ENCODE data around the gene ABCA7. TPM values are rescaled to one million over a fixed set of nuclear protein-coding genes. Genes with fewer than 3 reads are reported as not detected.

ABCA7 gene
- total RNA-seq, 3 donors from 2014 or later = 8.0 to 31.8 (median 26.5) TPM

DNA sequence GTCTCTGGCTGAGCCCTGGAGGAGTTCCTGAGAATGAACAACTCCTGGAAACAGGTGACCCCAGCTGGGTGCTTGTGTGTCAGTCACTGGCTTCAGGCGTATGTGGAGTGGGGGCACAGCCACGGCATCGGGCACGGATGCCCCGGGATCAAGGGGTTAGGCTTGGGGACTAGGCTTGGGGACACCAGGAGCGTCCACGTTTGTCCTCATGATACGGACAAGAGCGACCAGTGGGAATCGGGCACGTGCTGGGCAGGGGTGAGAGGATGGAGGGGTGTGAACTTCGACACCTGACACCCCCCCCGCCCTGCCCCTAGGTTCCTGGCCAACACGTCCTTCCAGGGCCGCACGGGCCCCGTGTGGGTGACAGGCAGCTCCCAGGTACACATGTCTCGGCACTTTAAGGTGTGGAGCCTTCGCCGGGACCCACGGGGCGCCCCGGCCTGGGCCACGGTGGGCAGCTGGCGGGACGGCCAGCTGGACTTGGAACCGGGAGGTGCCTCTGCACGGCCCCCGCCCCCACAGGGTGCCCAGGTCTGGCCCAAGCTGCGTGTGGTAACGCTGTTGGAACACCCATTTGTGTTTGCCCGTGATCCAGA is 35.6 kb upstream of the ABCA7 start:
- DNase-seq (ENCODE audit: low spot score in 2 of 2) = no peak
- intact Hi-C loops (cut with DNase I; ENCODE audit: low total_unique reads) = no loop called here
- H3K9me3 ChIP-seq = no peaks in the 10 kb centered on the region
- H3K36me3 ChIP-seq = no peaks in the 10 kb centered on the region
- no peak overlapping the region for H3K27ac ChIP-seq
- H3K4me1 ChIP-seq = no peaks in the 10 kb centered on the region
- TF ChIP-seq, protein P1, sequence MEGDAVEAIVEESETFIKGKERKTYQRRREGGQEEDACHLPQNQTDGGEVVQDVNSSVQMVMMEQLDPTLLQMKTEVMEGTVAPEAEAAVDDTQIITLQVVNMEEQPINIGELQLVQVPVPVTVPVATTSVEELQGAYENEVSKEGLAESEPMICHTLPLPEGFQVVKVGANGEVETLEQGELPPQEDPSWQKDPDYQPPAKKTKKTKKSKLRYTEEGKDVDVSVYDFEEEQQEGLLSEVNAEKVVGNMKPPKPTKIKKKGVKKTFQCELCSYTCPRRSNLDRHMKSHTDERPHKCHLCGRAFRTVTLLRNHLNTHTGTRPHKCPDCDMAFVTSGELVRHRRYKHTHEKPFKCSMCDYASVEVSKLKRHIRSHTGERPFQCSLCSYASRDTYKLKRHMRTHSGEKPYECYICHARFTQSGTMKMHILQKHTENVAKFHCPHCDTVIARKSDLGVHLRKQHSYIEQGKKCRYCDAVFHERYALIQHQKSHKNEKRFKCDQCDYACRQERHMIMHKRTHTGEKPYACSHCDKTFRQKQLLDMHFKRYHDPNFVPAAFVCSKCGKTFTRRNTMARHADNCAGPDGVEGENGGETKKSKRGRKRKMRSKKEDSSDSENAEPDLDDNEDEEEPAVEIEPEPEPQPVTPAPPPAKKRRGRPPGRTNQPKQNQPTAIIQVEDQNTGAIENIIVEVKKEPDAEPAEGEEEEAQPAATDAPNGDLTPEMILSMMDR (IDR thresholded peaks at IDR 0.05) = no peak
- TF ChIP-seq POLR2A (IDR thresholded peaks at IDR 0.05) = no peak
- no peak for TF ChIP-seq POLR2AphosphoS5 (IDR thresholded peaks at IDR 0.05)
- H3K4me3 ChIP-seq = no peak overlapping the region
- H3K27me3 ChIP-seq = peaks cover 14 to 40% of the 10 kb centered on the region in 2 donors

DNA sequence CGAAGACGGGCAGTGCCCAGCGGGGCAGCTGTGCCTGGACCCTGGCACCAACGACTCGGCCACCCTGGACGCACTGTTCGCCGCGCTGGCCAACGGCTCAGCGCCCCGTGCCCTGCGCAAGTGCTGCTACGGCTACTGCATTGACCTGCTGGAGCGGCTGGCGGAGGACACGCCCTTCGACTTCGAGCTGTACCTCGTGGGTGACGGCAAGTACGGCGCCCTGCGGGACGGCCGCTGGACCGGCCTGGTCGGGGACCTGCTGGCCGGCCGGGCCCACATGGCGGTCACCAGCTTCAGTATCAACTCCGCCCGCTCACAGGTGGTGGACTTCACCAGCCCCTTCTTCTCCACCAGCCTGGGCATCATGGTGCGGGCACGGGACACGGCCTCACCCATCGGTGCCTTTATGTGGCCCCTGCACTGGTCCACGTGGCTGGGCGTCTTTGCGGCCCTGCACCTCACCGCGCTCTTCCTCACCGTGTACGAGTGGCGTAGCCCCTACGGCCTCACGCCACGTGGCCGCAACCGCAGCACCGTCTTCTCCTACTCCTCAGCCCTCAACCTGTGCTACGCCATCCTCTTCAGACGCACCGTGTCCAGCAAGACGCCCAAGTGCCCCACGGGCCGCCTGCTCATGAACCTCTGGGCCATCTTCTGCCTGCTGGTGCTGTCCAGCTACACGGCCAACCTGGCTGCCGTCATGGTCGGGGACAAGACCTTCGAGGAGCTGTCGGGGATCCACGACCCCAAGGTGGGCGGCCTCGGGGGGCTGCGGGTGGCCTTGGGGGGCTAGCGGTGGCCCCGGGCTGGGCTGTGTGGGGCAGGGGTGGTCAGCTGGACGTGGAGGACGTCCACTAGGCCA is 34.9 kb upstream of the ABCA7 start:
- Histone ChIP-seq H3K4me1 (no peaks in the 10 kb centered on the region), H3K36me3 (no peaks in the 10 kb centered on the region), H3K27me3 (peaks cover 14 to 33% of the 10 kb centered on the region in 2 donors), H3K4me3 (no peak overlapping the region), H3K9me3 (no peaks in the 10 kb centered on the region), H3K27ac (no peak overlapping the region)
- no peak for DNase-seq (ENCODE audit: low spot score in 2 of 2)
- intact Hi-C loops (cut with DNase I; ENCODE audit: low total_unique reads) = no loop called here
- TF ChIP-seq POLR2AphosphoS5 (IDR thresholded peaks at IDR 0.05) (no peak), POLR2A (IDR thresholded peaks at IDR 0.05) (no peak)
- TF ChIP-seq, protein P1 (IDR thresholded peaks at IDR 0.05) = no peak

DNA sequence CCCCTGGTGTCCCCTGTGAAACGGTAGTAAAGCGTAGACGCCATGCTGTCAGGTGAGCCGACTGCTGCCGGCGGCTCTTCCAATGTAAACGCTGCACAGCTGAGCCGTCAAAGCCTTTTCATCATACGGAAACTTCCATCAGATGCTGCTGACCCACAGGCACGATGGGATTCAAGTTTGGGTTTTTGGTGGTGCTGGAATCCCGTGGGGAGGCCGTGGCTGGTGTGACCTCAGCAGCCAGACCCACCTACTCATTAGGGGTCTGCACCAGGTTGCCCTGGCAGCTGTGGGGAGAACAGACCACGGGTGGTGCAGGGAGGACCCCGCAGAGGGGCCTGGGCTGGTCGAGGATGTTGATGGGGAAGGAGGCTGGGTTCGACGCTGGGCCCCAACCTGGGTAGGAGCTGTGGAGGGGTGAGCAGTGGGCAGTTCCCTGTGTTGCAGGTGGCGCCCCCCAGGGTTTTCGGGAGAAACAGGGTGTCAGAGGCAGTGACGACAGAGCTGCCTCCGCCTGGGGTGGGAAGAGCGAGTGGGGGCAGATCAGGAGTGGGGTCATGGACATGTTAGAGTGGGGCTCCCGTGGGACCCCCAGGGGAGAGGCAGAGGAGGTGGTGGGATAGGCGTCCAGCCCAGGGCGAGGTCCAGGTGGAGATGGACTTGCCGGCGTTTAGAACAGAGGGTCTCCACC is 33.1 kb upstream of the ABCA7 start:
- no peak overlapping the region for H3K27ac ChIP-seq
- DNase-seq (ENCODE audit: low spot score in 2 of 2) = no peak
- no peak for TF ChIP-seq POLR2AphosphoS5 (IDR thresholded peaks at IDR 0.05)
- TF ChIP-seq POLR2A (IDR thresholded peaks at IDR 0.05) = no peak
- TF ChIP-seq, protein P1 (IDR thresholded peaks at IDR 0.05) = no peak
- no peaks in the 10 kb centered on the region for H3K4me1 ChIP-seq
- peaks cover 10% of the 10 kb centered on the region for H3K36me3 ChIP-seq
- H3K27me3 ChIP-seq = peaks cover 6 to 17% of the 10 kb centered on the region in 2 donors
- no peak overlapping the region for H3K4me3 ChIP-seq
- intact Hi-C loops (cut with DNase I; ENCODE audit: low total_unique reads) = no loop called here
- H3K9me3 ChIP-seq = no peaks in the 10 kb centered on the region

DNA sequence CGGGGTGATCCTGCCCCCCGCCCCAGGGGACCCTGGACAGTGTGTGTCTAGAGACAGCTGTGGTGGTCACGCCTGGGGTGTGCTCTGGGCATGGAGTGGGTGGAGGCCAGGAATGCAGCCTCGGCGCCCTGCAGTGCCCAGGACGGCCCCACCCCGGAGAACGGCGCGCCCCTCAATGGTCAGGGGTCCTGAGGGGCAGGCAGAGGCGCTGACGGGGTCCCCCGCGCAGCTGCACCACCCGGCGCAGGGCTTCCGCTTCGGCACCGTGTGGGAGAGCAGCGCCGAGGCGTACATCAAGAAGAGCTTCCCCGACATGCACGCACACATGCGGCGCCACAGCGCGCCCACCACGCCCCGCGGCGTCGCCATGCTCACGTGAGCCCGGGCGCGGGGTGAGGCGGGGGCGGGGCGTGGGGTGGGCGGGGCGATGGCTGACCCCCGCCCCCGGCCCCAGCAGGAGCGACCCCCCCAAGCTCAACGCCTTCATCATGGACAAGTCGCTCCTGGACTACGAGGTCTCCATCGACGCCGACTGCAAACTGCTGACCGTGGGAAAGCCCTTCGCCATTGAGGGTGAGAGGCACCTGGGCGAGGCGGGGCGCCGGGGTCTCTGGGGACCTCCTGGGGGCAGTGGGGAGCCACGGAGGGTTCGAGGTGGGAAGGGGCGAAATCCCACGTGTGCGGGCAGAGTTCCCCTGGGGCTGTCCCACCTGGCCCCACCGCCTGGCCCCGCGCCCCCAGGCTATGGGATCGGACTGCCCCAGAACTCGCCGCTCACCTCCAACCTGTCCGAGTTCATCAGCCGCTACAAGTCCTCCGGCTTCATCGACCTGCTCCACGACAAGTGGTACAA is 32.3 kb upstream of the ABCA7 start:
- H3K27ac ChIP-seq = no peak overlapping the region
- intact Hi-C loops (cut with DNase I; ENCODE audit: low total_unique reads) = no loop called here
- H3K4me1 ChIP-seq = no peaks in the 10 kb centered on the region
- H3K36me3 ChIP-seq = peaks cover 16% of the 10 kb centered on the region
- no peak overlapping the region for H3K4me3 ChIP-seq
- DNase-seq (ENCODE audit: low spot score in 2 of 2) = no peak
- TF ChIP-seq POLR2AphosphoS5 (IDR thresholded peaks at IDR 0.05) (no peak), POLR2A (IDR thresholded peaks at IDR 0.05) (no peak)
- TF ChIP-seq, protein P1 (IDR thresholded peaks at IDR 0.05) = no peak
- H3K9me3 ChIP-seq = no peaks in the 10 kb centered on the region
- peaks cover 6 to 11% of the 10 kb centered on the region in 2 donors for H3K27me3 ChIP-seq
